Measurements from ENCODE around the gene PRKAG2. TPM values are rescaled to one million over a fixed set of nuclear protein-coding genes. Genes with fewer than 3 reads are reported as not detected.

Gene PRKAG2
- total and polyA plus RNA-seq, 2 experiments from 2014 or later = 9.1 to 14.9 TPM

DNA sequence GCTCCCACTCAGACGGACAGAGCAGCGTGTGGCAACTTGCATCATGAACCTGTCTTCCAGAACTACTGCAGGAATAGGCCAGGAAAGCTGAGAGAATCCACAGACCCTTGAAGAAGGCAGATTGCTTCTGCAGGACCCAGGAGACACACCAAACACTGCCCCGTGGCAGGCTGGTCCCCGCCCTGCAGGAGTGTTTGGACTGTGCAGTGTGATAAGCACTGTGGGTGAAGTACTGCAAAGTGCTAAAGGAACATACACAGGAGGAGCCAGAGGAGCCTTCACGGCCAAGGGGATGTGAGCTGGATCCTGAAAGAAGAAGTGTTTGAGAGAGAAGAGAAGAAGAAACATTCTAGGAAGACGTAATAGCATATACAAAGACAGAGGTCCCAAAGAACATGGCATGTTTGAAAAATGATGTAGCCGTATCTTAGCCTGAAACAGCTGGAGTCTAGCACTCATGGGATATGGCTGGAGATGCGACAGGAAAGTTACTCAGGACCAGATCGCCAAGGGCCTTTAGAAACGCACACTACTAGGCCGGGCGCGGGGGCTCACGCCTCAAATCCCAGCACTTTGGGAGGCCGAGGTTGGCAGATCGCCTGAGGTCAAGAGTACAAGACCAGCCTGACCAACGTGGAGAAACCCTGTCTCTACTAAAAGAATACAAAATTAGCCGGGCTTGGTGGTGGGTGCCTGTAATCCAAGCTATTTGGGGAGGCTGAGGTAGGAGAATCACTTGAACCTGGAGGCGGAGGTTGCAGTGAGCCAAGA, 260.3 kb downstream of the PRKAG2 start:
- Histone ChIP-seq H3K9me2 (ENCODE audit: insufficient read depth) (no peaks in the 10 kb centered on the region), H3F3A (replicated peaks; ENCODE audit: low read depth) (no peaks in the 10 kb centered on the region), H3K27me3 (ENCODE audit: insufficient read depth) (no peaks in the 10 kb centered on the region), H3K79me2 (replicated peaks; ENCODE audit: insufficient read depth) (no peaks in the 10 kb centered on the region), H3K4me3 (no peak overlapping the region), H3K27ac (ENCODE audit: low read depth) (no peak overlapping the region), H3K4me2 (no peak overlapping the region), H2AFZ (no peak overlapping the region), H3K36me3 (ENCODE audit: insufficient read depth) (no peaks in the 10 kb centered on the region), H3K4me1 (ENCODE audit: insufficient read depth) (no peaks in the 10 kb centered on the region), H4K20me1 (replicated peaks; ENCODE audit: insufficient read depth) (no peaks in the 10 kb centered on the region)
- Mint-ChIP-seq H3K27ac (no peak overlapping the region), H3K36me3 (ENCODE audit: low read depth) (no peaks in the 10 kb centered on the region), H3K9me3 (no peaks in the 10 kb centered on the region; the same call in 2 of the 3 replicates), H3K4me1 (no peaks in the 10 kb centered on the region; the same call in 2 of the 3 replicates), H3K4me3 (no peak overlapping the region), H3K27me3 (ENCODE audit: insufficient read depth, low read depth, poor library complexity) (no peaks in the 10 kb centered on the region)
- DNase-seq (ENCODE audit: low spot score) (no peak), ATAC-seq (no peak)
- TF ChIP-seq CREB1 (CRISPR knock-in tag; IDR thresholded peaks at IDR 0.05; ENCODE audit: low read depth) (no peak), POLR2AphosphoS5 (IDR thresholded peaks at IDR 0.05; ENCODE audit: low read depth) (no peak), ZNF331 (CRISPR knock-in tag; IDR thresholded peaks at IDR 0.05; ENCODE audit: low read depth) (no peak), EZH2 (IDR thresholded peaks at IDR 0.05; ENCODE audit: low read depth, unreplicated experiment) (no peak), JUNB (IDR thresholded peaks at IDR 0.05; ENCODE audit: unreplicated experiment) (no peak), STAT1 (IDR thresholded peaks at IDR 0.05; ENCODE audit: unreplicated experiment) (no peak), ZNF114 (CRISPR knock-in tag; IDR thresholded peaks at IDR 0.05) (no peak), NANOG (IDR thresholded peaks at IDR 0.05; ENCODE audit: borderline replicate concordance) (no peak)
- TF ChIP-seq, protein P1, sequence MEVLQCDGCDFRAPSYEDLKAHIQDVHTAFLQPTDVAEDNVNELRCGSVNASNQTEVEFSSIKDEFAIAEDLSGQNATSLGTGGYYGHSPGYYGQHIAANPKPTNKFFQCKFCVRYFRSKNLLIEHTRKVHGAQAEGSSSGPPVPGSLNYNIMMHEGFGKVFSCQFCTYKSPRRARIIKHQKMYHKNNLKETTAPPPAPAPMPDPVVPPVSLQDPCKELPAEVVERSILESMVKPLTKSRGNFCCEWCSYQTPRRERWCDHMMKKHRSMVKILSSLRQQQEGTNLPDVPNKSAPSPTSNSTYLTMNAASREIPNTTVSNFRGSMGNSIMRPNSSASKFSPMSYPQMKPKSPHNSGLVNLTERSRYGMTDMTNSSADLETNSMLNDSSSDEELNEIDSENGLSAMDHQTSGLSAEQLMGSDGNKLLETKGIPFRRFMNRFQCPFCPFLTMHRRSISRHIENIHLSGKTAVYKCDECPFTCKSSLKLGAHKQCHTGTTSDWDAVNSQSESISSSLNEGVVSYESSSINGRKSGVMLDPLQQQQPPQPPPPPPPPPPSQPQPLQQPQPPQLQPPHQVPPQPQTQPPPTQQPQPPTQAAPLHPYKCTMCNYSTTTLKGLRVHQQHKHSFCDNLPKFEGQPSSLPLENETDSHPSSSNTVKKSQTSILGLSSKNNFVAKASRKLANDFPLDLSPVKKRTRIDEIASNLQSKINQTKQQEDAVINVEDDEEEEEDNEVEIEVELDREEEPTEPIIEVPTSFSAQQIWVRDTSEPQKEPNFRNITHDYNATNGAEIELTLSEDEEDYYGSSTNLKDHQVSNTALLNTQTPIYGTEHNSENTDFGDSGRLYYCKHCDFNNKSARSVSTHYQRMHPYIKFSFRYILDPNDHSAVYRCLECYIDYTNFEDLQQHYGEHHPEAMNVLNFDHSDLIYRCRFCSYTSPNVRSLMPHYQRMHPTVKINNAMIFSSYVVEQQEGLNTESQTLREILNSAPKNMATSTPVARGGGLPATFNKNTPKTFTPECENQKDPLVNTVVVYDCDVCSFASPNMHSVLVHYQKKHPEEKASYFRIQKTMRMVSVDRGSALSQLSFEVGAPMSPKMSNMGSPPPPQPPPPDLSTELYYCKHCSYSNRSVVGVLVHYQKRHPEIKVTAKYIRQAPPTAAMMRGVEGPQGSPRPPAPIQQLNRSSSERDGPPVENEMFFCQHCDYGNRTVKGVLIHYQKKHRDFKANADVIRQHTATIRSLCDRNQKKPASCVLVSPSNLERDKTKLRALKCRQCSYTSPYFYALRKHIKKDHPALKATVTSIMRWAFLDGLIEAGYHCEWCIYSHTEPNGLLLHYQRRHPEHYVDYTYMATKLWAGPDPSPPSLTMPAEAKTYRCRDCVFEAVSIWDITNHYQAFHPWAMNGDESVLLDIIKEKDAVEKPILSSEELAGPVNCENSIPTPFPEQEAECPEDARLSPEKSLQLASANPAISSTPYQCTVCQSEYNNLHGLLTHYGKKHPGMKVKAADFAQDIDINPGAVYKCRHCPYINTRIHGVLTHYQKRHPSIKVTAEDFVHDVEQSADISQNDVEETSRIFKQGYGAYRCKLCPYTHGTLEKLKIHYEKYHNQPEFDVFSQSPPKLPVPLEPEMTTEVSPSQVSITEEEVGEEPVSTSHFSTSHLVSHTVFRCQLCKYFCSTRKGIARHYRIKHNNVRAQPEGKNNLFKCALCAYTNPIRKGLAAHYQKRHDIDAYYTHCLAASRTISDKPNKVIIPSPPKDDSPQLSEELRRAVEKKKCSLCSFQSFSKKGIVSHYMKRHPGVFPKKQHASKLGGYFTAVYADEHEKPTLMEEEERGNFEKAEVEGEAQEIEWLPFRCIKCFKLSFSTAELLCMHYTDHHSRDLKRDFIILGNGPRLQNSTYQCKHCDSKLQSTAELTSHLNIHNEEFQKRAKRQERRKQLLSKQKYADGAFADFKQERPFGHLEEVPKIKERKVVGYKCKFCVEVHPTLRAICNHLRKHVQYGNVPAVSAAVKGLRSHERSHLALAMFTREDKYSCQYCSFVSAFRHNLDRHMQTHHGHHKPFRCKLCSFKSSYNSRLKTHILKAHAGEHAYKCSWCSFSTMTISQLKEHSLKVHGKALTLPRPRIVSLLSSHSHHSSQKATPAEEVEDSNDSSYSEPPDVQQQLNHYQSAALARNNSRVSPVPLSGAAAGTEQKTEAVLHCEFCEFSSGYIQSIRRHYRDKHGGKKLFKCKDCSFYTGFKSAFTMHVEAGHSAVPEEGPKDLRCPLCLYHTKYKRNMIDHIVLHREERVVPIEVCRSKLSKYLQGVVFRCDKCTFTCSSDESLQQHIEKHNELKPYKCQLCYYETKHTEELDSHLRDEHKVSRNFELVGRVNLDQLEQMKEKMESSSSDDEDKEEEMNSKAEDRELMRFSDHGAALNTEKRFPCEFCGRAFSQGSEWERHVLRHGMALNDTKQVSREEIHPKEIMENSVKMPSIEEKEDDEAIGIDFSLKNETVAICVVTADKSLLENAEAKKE (CRISPR knock-in tag; IDR thresholded peaks at IDR 0.05) = no peak
- TF ChIP-seq, protein P2, sequence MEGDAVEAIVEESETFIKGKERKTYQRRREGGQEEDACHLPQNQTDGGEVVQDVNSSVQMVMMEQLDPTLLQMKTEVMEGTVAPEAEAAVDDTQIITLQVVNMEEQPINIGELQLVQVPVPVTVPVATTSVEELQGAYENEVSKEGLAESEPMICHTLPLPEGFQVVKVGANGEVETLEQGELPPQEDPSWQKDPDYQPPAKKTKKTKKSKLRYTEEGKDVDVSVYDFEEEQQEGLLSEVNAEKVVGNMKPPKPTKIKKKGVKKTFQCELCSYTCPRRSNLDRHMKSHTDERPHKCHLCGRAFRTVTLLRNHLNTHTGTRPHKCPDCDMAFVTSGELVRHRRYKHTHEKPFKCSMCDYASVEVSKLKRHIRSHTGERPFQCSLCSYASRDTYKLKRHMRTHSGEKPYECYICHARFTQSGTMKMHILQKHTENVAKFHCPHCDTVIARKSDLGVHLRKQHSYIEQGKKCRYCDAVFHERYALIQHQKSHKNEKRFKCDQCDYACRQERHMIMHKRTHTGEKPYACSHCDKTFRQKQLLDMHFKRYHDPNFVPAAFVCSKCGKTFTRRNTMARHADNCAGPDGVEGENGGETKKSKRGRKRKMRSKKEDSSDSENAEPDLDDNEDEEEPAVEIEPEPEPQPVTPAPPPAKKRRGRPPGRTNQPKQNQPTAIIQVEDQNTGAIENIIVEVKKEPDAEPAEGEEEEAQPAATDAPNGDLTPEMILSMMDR (conservative IDR thresholded peaks at IDR 0.05; ENCODE audit: low read depth in 2 of 2) = no peak
- TF ChIP-seq, protein P3, sequence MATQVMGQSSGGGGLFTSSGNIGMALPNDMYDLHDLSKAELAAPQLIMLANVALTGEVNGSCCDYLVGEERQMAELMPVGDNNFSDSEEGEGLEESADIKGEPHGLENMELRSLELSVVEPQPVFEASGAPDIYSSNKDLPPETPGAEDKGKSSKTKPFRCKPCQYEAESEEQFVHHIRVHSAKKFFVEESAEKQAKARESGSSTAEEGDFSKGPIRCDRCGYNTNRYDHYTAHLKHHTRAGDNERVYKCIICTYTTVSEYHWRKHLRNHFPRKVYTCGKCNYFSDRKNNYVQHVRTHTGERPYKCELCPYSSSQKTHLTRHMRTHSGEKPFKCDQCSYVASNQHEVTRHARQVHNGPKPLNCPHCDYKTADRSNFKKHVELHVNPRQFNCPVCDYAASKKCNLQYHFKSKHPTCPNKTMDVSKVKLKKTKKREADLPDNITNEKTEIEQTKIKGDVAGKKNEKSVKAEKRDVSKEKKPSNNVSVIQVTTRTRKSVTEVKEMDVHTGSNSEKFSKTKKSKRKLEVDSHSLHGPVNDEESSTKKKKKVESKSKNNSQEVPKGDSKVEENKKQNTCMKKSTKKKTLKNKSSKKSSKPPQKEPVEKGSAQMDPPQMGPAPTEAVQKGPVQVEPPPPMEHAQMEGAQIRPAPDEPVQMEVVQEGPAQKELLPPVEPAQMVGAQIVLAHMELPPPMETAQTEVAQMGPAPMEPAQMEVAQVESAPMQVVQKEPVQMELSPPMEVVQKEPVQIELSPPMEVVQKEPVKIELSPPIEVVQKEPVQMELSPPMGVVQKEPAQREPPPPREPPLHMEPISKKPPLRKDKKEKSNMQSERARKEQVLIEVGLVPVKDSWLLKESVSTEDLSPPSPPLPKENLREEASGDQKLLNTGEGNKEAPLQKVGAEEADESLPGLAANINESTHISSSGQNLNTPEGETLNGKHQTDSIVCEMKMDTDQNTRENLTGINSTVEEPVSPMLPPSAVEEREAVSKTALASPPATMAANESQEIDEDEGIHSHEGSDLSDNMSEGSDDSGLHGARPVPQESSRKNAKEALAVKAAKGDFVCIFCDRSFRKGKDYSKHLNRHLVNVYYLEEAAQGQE (IDR thresholded peaks at IDR 0.05; ENCODE audit: unreplicated experiment) = no peak
